Activated T-helper 1 cell treated with anti-CD3 and anti-CD28 coated beads, Interleukin-12 subunit alpha, Interleukin-12 subunit beta, Interleukin-2, Interleukin-4 antibody, amounts not matched to agents 30 ng/mL and 10 ng/mL and 1 ng/mL, durations not matched to agents 14 hours and 24 hours and 36 hours (primary cell): Measurements from ENCODE around the gene IPCEF1. TPM values are rescaled to one million over a fixed set of nuclear protein-coding genes. Genes with fewer than 3 reads are reported as not detected.

ENCODE experiments used
- total RNA-seq: library from RNA; stranded (reverse); gene quantifications from 2 replicates; pipeline ENCODE4 v1.2.3, GENCODE V29; 2022

IPCEF1 gene
- total RNA-seq, 1 donor from 2014 or later = 4.2 TPM

Other genes starting within 250 kb of the IPCEF1 start
- gene CNKSR3, start 153.9 kb upstream of the IPCEF1 start, total RNA-seq = not detected in 2 replicates